ENCODE data around the gene LARGE1. TPM values are rescaled to one million over a fixed set of nuclear protein-coding genes. Genes with fewer than 3 reads are reported as not detected.

Gene LARGE1
- total RNA-seq, 2 donors from 2014 or later = 29.5 to 42.1 TPM

- ATAC-seq (ENCODE audit: insufficient number of reproducible peaks, low FRiP score, low read depth) (no peak), DNase-seq (ENCODE audit: low spot score) (no peak)
- H3K27ac ChIP-seq = no peak overlapping the region
- TF ChIP-seq CTCF (IDR thresholded peaks at IDR 0.05) = no peak
- no peak overlapping the region for H3K4me3 ChIP-seq
- no peaks in the 10 kb centered on the region for H3K27me3 ChIP-seq (replicated peaks; ENCODE audit: insufficient read depth)
- H3K36me3 ChIP-seq = no peaks in the 10 kb centered on the region
- H3K9me3 ChIP-seq = no peaks in the 10 kb centered on the region
- H3K4me1 ChIP-seq (ENCODE audit: control insufficient read depth in 1 of 2, low read depth in 2 of 2) = no peaks in the 10 kb centered on the region
These were observed 161.3 kb downstream of the LARGE1 start for GRCh38 chr22:33758961-33759360.

GRCh38 chr22:33757802-33758483 is 162.3 kb downstream of the LARGE1 start:
- Histone ChIP-seq H3K27ac (no peak overlapping the region), H3K36me3 (no peaks in the 10 kb centered on the region), H3K27me3 (replicated peaks; ENCODE audit: insufficient read depth) (no peaks in the 10 kb centered on the region), H3K4me3 (no peak overlapping the region), H3K4me1 (ENCODE audit: control insufficient read depth in 1 of 2, low read depth in 2 of 2) (no peaks in the 10 kb centered on the region), H3K9me3 (no peaks in the 10 kb centered on the region)
- DNase-seq (ENCODE audit: low spot score) (no peak), ATAC-seq (ENCODE audit: insufficient number of reproducible peaks, low FRiP score, low read depth) (no peak)
- no peak for TF ChIP-seq CTCF (IDR thresholded peaks at IDR 0.05)

GRCh38 chr22:33757041-33757801 is 163.1 kb downstream of the LARGE1 start:
- TF ChIP-seq CTCF (IDR thresholded peaks at IDR 0.05) = no peak
- H3K4me3 ChIP-seq = no peak overlapping the region
- ATAC-seq (ENCODE audit: insufficient number of reproducible peaks, low FRiP score, low read depth) (no peak), DNase-seq (ENCODE audit: low spot score) (no peak)
- H3K27me3 ChIP-seq (replicated peaks; ENCODE audit: insufficient read depth) = no peaks in the 10 kb centered on the region
- H3K36me3 ChIP-seq = no peaks in the 10 kb centered on the region
- no peaks in the 10 kb centered on the region for H3K9me3 ChIP-seq
- no peaks in the 10 kb centered on the region for H3K4me1 ChIP-seq (ENCODE audit: control insufficient read depth in 1 of 2, low read depth in 2 of 2)
- H3K27ac ChIP-seq = no peak overlapping the region

- DNase-seq (ENCODE audit: low spot score) (no peak), ATAC-seq (ENCODE audit: insufficient number of reproducible peaks, low FRiP score, low read depth) (no peak)
- H3K4me3 ChIP-seq = no peak overlapping the region
- no peak for TF ChIP-seq CTCF (IDR thresholded peaks at IDR 0.05)
- H3K36me3 ChIP-seq = no peaks in the 10 kb centered on the region
- no peaks in the 10 kb centered on the region for H3K27me3 ChIP-seq (replicated peaks; ENCODE audit: insufficient read depth)
- no peaks in the 10 kb centered on the region for H3K9me3 ChIP-seq
- H3K4me1 ChIP-seq (ENCODE audit: control insufficient read depth in 1 of 2, low read depth in 2 of 2) = no peaks in the 10 kb centered on the region
- no peak overlapping the region for H3K27ac ChIP-seq
These were observed 163.7 kb downstream of the LARGE1 start for GRCh38 chr22:33756508-33756949.

GRCh38 chr22:33748714-33749113 is 171.6 kb downstream of the LARGE1 start:
- TF ChIP-seq CTCF (IDR thresholded peaks at IDR 0.05) = no peak
- Histone ChIP-seq H3K4me3 (no peak overlapping the region), H3K27me3 (replicated peaks; ENCODE audit: insufficient read depth) (no peaks in the 10 kb centered on the region), H3K9me3 (no peaks in the 10 kb centered on the region), H3K36me3 (no peaks in the 10 kb centered on the region), H3K4me1 (ENCODE audit: control insufficient read depth in 1 of 2, low read depth in 2 of 2) (no peaks in the 10 kb centered on the region), H3K27ac (no peak overlapping the region)
- ATAC-seq (ENCODE audit: insufficient number of reproducible peaks, low FRiP score, low read depth) (no peak), DNase-seq (ENCODE audit: low spot score) (no peak)
